WTC11 (cell line): Measurements from ENCODE around the gene KY. TPM values are rescaled to one million over a fixed set of nuclear protein-coding genes. Genes with fewer than 3 reads are reported as not detected.
A peak's percentile ranks its signal among the peaks of the same experiment; 100 is the strongest.

Experiments
- ATAC-seq: fragments of 200-7000 bp; cut with Tn5 transposase; 2 replicates; pipeline ENCODE4 v1.10.0; 2021; ENCODE audit warnings: mild to moderate bottlenecking, moderate library complexity
- CTCF ChIA-PET: fragments of 300-600 bp; sonication (Branson Sonifier 250); formaldehyde crosslinking; loops from one replicate; lab custom pipeline; 2021; ENCODE audit warnings: antibody characterized with exemption; lab: Charles Lee
- POLR2A ChIA-PET: fragments of 350-600 bp; sonication (Branson Sonifier 250); formaldehyde crosslinking; loops from one replicate; lab custom pipeline; 2021; ENCODE audit warnings: antibody characterized with exemption; lab: Charles Lee
- DNase-seq: peaks from one replicate; pipeline ENCODE4 v3.0.0; 2021; ENCODE audit warnings: low spot score
- H3K27ac Mint-ChIP-seq: 2 replicates; pipeline ENCODE4 v1.8.0; 2021; ENCODE audit warnings: mixed read lengths
- H3K27me3 Mint-ChIP-seq: 2 replicates; pipeline ENCODE4 v1.8.0; 2021; ENCODE audit warnings: low read depth, mild to moderate bottlenecking, moderate library complexity, mixed read lengths
- H3K36me3 Mint-ChIP-seq: 2 replicates; pipeline ENCODE4 v1.8.0; 2021; ENCODE audit warnings: mixed read lengths
- H3K4me1 Mint-ChIP-seq: 2 replicates; pipeline ENCODE4 v1.8.0; 2022; ENCODE audit warnings: mixed read lengths
- H3K4me3 Mint-ChIP-seq: 2 replicates; pipeline ENCODE4 v1.8.0; 2021; ENCODE audit warnings: mild to moderate bottlenecking, moderate library complexity, mixed read lengths
- H3K9me3 Mint-ChIP-seq: 2 replicates; pipeline ENCODE4 v1.8.0; 2021; ENCODE audit warnings: mixed read lengths
- AR ChIP-seq: fragments of 250-450 bp; sonication (Bioruptor Pico); IDR thresholded peaks from 2 replicates; pipeline ENCODE4 v1.9.0; 2021; ENCODE audit warnings: mild to moderate bottlenecking
- CTCF ChIP-seq: fragments of 200-600 bp; IDR thresholded peaks from 2 replicates; pipeline ENCODE4 v1.8.0; 2022; ENCODE audit warnings: antibody characterized with exemption
- E2F5 ChIP-seq: sonication (generic); formaldehyde crosslinking; IDR thresholded peaks from 2 replicates; pipeline ENCODE4 v1.8.1; 2022; ENCODE audit warnings: mild to moderate bottlenecking, moderate library complexity, missing genetic modification reagents
- MXD4 ChIP-seq: fragments of 250-450 bp; sonication (Bioruptor Pico); IDR thresholded peaks from 2 replicates; pipeline ENCODE4 v1.8.0; 2021; ENCODE audit warnings: mild to moderate bottlenecking, moderate library complexity, borderline replicate concordance
- NFATC4 ChIP-seq: fragments of 250-450 bp; sonication (Bioruptor Pico); IDR thresholded peaks from 2 replicates; pipeline ENCODE4 v1.9.0; 2021; ENCODE audit warnings: mild to moderate bottlenecking
- PRDM15 ChIP-seq: sonication (generic); formaldehyde crosslinking; IDR thresholded peaks from 2 replicates; pipeline ENCODE4 v1.8.0; 2022; ENCODE audit warnings: missing genetic modification reagents
- TEAD4 ChIP-seq: sonication (generic); formaldehyde crosslinking; IDR thresholded peaks from 2 replicates; pipeline ENCODE4 v1.8.0; 2022; ENCODE audit warnings: mild to moderate bottlenecking, missing genetic modification reagents
- ZBTB21 ChIP-seq: sonication (generic); formaldehyde crosslinking; IDR thresholded peaks from 2 replicates; pipeline ENCODE4 v1.8.1; 2023; ENCODE audit warnings: mild to moderate bottlenecking, missing genetic modification reagents, borderline replicate concordance
- ZBTB43 ChIP-seq: sonication (generic); formaldehyde crosslinking; IDR thresholded peaks from 2 replicates; pipeline ENCODE4 v1.8.1; 2023; ENCODE audit warnings: mild to moderate bottlenecking, missing genetic modification reagents
- ZMAT4 ChIP-seq: fragments of 250-450 bp; sonication (Bioruptor Pico); IDR thresholded peaks from 2 replicates; pipeline ENCODE4 v1.9.0; 2021; ENCODE audit warnings: mild to moderate bottlenecking
- ZNF532 ChIP-seq: fragments of 250-450 bp; sonication (Bioruptor Pico); IDR thresholded peaks from 2 replicates; pipeline ENCODE4 v1.9.0; 2021; ENCODE audit warnings: mild to moderate bottlenecking, borderline replicate concordance
- total RNA-seq: library from RNA; stranded (reverse); gene quantifications from 3 replicates; pipeline ENCODE4 v1.2.3, GENCODE V29; 2021

Gene KY
- total RNA-seq, 1 experiment from 2014 or later: not detected

GRCh38 chr3:134677196-134677986, 26.6 kb upstream of the KY start (continued):
- TF ChIP-seq CTCF: peak; percentile 69
- peak; percentile 33; the same call in 1 of the 2 replicates for TF ChIP-seq PRDM15 (CRISPR knock-in tag)

- Mint-ChIP-seq H3K27ac (no peak overlapping the region), H3K4me3 (no peak overlapping the region), H3K9me3 (peaks cover 30% of the 10 kb centered on the region), H3K4me1 (no peaks in the 10 kb centered on the region; the same call in 1 of the 2 replicates), H3K27me3 (peaks cover 11% of the 10 kb centered on the region), H3K36me3 (peaks cover 5% of the 10 kb centered on the region; the same call in 1 of the 2 replicates)
- POLR2A ChIA-PET: no interaction called here
- ATAC-seq (no peak), DNase-seq (no peak)
- CTCF ChIA-PET: interaction anchor here (0.5 kb wide), 1 partner anchor 37 kb away, joined by 3 read pairs; no protein-coding TSS in a partner anchor
- TF ChIP-seq PRDM15 (CRISPR knock-in tag): no peak
- TF ChIP-seq NFATC4 (CRISPR knock-in tag): no peak
- no peak for TF ChIP-seq TEAD4
- TF ChIP-seq E2F5: no peak
- TF ChIP-seq ZBTB43: no peak
- TF ChIP-seq ZNF532: no peak
- no peak for TF ChIP-seq ZBTB21 (CRISPR knock-in tag)
- no peak for TF ChIP-seq AR (CRISPR knock-in tag)
- TF ChIP-seq MXD4 (CRISPR knock-in tag): no peak
- no peak for TF ChIP-seq ZMAT4 (CRISPR knock-in tag)
Observed at GRCh38 chr3:134675726-134676256, 25.0 kb upstream of the KY start.
